Smooth muscle cell (in vitro differentiated cells): ENCODE results near the gene PMIS2. TPM values are rescaled to one million over a fixed set of nuclear protein-coding genes. Genes with fewer than 3 reads are reported as not detected.

Experiments used
- DNase-seq: peaks from one replicate; lab custom pipeline; 2025; ENCODE audit not compliant: unreplicated experiment; lab: John Stamatoyannopoulos, UW
- H2AFZ ChIP-seq: fragments of 200-600 bp; sonication (generic); 2 replicates; pipeline ENCODE4 v1.6.0; 2016; ENCODE audit warnings: antibody characterized with exemption, low read depth, mild to moderate bottlenecking
- H3F3A ChIP-seq: fragments of 200-600 bp; sonication (generic); 2 replicates; pipeline ENCODE4 v1.6.0; 2017; ENCODE audit warnings: antibody characterized with exemption, low read depth
- H3K27ac ChIP-seq: fragments of 200-600 bp; sonication (generic); 2 replicates; pipeline ENCODE4 v1.5.1; 2016; ENCODE audit warnings: low read depth, mild to moderate bottlenecking
- H3K27me3 ChIP-seq: fragments of 200-600 bp; sonication (generic); 2 replicates; pipeline ENCODE4 v1.6.1; 2016; ENCODE audit warnings: low read depth, mild to moderate bottlenecking
- H3K36me3 ChIP-seq: fragments of 200-600 bp; sonication (generic); 2 replicates; pipeline ENCODE4 v1.5.1; 2016; ENCODE audit warnings: low read depth
- H3K4me1 ChIP-seq: fragments of 200-600 bp; sonication (generic); 2 replicates; pipeline ENCODE4 v1.5.1; 2016; ENCODE audit warnings: low read depth
- H3K4me2 ChIP-seq: fragments of 200-600 bp; sonication (generic); 2 replicates; pipeline ENCODE4 v1.6.0; 2016; ENCODE audit warnings: mild to moderate bottlenecking
- H3K4me3 ChIP-seq: fragments of 200-600 bp; sonication (generic); 2 replicates; pipeline ENCODE4 v1.5.1; 2016; ENCODE audit warnings: mild to moderate bottlenecking
- H3K79me2 ChIP-seq: fragments of 200-600 bp; sonication (generic); 2 replicates; pipeline ENCODE4 v1.6.0; 2016; ENCODE audit warnings: low read depth, mild to moderate bottlenecking
- H3K9ac ChIP-seq: fragments of 200-600 bp; sonication (generic); 2 replicates; pipeline ENCODE4 v1.6.0; 2016; ENCODE audit warnings: low read depth
- H3K9me3 ChIP-seq: fragments of 200-600 bp; sonication (generic); replicated peaks from 2 replicates; pipeline ENCODE4 v1.5.1; 2016; ENCODE audit warnings: low read depth
- H4K20me1 ChIP-seq: fragments of 200-600 bp; sonication (generic); 2 replicates; pipeline ENCODE4 v1.6.0; 2016; ENCODE audit warnings: low read depth
- CTCF ChIP-seq: fragments of 200-600 bp; sonication (generic); IDR thresholded peaks from 2 replicates; pipeline ENCODE4 v1.5.1; 2017; ENCODE audit warnings: borderline replicate concordance, mild to moderate bottlenecking, antibody characterized with exemption; ENCODE audit not compliant: insufficient read depth, poor library complexity, severe bottlenecking
- WGBS: methylation state at CpG from one replicate; pipeline ENCODE4 v1.1.7; 2016; ENCODE audit warnings: low lambda C conversion rate; 5-methylcytosine and 5-hydroxymethylcytosine counted together
- polyA plus RNA-seq: library from polyadenylated mRNA; unstranded; fragments of >200 nt; fragmentation: Nextera tagmentation; extraction: Ambion mirVana; gene quantifications from 2 replicates; pipeline ENCODE4 v1.2.1, GENCODE V29; 2016
- total RNA-seq: library from RNA; depleted of rRNA; stranded (reverse); fragments of >200 nt; gene quantifications from 2 replicates; pipeline ENCODE4 v1.2.3, GENCODE V29; 2014

Gene PMIS2
- total and polyA plus RNA-seq, 2 experiments from 2014 or later = not detected

GRCh38 chr19:35555301-35556005, 30.5 kb upstream of the PMIS2 start:
- no peak for DNase-seq
- H3K79me2 ChIP-seq = no peaks in the 10 kb centered on the region
- no peaks in the 10 kb centered on the region for H3F3A ChIP-seq
- H3K4me1 ChIP-seq = peaks cover 3% of the 10 kb centered on the region
- H4K20me1 ChIP-seq = no peaks in the 10 kb centered on the region
- WGBS = 71% methylated on average over 30 of the region's 30 CpGs
- no peak overlapping the region for H3K27ac ChIP-seq
- H3K36me3 ChIP-seq = no peaks in the 10 kb centered on the region
- H3K9me3 ChIP-seq = no peaks in the 10 kb centered on the region
- H2AFZ ChIP-seq = no peak overlapping the region
- peaks cover 37% of the 10 kb centered on the region for H3K27me3 ChIP-seq
- no peak overlapping the region for H3K4me3 ChIP-seq
- TF ChIP-seq CTCF = peak; percentile 28
- H3K9ac ChIP-seq = no peak overlapping the region
- no peak overlapping the region for H3K4me2 ChIP-seq

- no peak for TF ChIP-seq CTCF
- H3K27me3 ChIP-seq = peaks cover 44% of the 10 kb centered on the region
- H3K4me1 ChIP-seq = peaks cover 3% of the 10 kb centered on the region
- H3F3A ChIP-seq = no peaks in the 10 kb centered on the region
- WGBS = 87% methylated on average over 9 of the region's 9 CpGs
- no peak overlapping the region for H3K4me2 ChIP-seq
- H3K4me3 ChIP-seq = no peak overlapping the region
- H2AFZ ChIP-seq = no peak overlapping the region
- no peaks in the 10 kb centered on the region for H3K9me3 ChIP-seq
- no peaks in the 10 kb centered on the region for H4K20me1 ChIP-seq
- H3K27ac ChIP-seq = no peak overlapping the region
- H3K79me2 ChIP-seq = no peaks in the 10 kb centered on the region
- DNase-seq = no peak
- H3K9ac ChIP-seq = no peak overlapping the region
- no peaks in the 10 kb centered on the region for H3K36me3 ChIP-seq
These were observed 29.9 kb upstream of the PMIS2 start for GRCh38 chr19:35556025-35556590.

- no peak for DNase-seq
- no peak for TF ChIP-seq CTCF
- Histone ChIP-seq H3K27ac (no peak overlapping the region), H3K9ac (no peak overlapping the region), H3K4me2 (peak overlapping the region; percentile 80), H3K27me3 (peaks cover 50% of the 10 kb centered on the region), H3K79me2 (no peaks in the 10 kb centered on the region), H3K4me3 (no peak overlapping the region), H3K4me1 (peaks cover 3% of the 10 kb centered on the region), H3K9me3 (no peaks in the 10 kb centered on the region), H3F3A (no peaks in the 10 kb centered on the region), H3K36me3 (no peaks in the 10 kb centered on the region), H4K20me1 (no peaks in the 10 kb centered on the region), H2AFZ (no peak overlapping the region)
- WGBS = 89% methylated on average over 16 of the region's 16 CpGs
These were observed 29.0 kb upstream of the PMIS2 start for GRCh38 chr19:35556846-35557538.
